Astrocyte of the hippocampus (primary cell): ENCODE measurements around the gene DLX5.
"Not testable (repeated sequence)": the region's sequence is repeated elsewhere in the genome, so short reads cannot be mapped to it uniquely, and the experiment has no call there.

Source experiments
- DNase-seq: peaks from one replicate; pipeline ENCODE4 v3.0.0; 2011; ENCODE audit warnings: low read depth, low spot score

The DLX5 gene

DNA sequence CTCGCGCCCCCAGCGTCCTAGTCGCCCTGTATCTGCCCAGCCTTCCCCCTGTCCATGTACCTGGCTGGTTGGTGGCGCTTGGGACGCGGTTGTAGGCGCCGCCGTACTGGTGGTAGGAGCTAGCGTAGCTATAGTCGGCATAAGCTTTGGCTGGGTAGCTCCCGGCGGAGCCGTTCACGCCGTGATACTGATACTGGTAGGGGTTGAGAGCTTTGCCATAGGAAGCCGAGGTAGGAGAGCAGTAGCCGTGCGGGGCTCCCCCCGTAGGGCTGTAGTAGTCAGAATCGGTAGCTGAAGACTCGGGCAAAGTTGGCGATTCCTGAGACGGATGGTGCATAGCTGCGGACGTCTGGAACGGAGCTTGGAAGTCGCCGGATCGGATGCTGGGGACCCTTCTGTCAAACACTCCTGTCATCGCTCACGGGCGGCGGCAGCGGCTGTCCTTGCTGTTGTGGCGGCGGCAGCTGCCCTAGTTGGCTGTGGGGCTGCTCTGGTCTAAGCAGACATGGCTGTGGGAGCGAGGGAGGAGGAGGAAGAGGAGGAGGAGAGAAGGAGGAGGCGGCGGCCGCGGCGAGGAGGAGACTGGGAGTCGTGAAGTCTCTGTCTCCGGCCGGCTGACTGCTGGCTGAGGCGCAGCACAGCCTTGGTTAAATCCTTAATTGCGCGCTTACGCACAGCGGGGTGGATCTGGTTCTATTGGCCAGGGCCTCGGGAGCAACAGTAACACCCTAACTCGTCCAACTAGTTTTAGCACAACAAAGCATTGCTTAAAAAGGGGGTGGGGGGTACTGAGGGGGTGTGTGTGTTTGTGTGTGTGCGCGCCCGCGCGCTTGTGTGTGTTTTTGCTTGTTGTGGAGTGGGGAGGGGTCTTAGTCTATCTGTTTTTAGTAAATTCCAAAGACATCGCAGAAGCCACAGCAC is at the start of gene DLX5:
TSS of gene DLX5 (minus strand) at position 623 of the 921 bp plus-strand sequence. CDS start at position 415, 208 bp downstream.
- DNase-seq = no peak

DNA sequence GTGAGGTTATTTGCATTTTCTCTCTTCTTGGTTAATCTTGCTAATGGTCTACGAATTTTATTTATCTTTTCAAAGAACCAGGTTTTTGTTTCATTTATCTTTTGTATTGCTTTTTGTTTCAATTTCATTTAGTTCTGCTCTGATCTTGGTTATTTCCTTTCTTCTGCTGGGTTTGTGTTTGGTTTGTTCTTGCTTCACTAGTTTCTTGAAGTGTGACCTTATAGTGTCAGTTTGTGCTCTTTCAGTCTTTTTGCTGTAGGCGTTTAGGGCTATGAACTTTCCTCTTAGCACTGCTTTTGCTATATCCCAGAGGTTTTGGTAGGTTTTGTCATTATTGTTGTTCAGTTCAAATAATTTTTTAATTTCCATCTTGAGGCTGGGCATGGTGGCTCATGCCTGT is 47.4 kb upstream of the DLX5 start:
- not testable (repeated sequence) for DNase-seq

DNA sequence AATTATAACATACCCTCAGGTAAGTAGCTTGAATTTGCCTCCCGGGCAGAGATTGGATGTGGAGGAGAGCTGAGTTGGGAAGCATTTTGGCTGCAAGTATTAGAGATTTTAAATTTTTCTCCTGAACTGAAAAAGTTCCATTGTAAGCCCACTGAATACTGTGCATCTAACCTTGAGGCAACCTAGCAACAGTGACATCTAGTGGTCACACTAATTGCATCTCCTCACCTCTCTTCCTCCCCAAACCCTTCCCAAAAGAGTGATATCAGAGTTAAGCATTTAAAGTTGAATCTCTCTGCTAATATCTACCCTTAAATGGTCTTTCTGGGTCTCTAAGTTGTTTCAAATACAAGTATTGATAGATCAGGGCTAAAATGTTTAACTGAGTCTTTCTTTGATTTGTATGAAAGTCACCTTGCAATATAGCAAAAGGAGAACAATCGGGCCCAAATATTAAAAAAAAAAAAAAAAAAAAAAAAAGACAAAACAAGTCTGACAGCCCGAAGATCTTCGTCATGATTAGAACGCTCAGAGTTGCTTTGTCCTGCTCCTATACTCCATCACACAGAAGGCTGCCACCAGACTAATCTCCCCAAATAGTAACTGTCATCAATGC is 40.4 kb upstream of the DLX5 start:
- DNase-seq = peak; percentile 72

DNA sequence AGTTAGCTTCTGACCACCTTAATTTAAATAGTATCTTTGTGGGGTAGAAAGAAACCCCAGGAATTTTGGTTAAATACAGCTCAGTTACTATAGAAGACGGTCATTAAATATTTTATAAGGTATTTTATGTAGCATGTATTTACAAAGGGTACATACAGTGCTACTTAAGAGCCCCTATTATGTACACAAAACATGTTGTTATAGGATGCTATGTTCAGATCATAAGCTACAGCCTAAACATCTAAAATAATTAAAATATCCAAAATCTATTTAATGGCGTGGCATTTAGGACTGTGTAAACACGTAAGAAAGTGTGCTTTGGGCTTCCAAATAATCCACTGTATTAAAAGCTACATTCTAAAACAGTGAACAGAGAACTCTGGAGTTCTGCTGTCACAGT is 39.4 kb upstream of the DLX5 start:
- no peak for DNase-seq

DNA sequence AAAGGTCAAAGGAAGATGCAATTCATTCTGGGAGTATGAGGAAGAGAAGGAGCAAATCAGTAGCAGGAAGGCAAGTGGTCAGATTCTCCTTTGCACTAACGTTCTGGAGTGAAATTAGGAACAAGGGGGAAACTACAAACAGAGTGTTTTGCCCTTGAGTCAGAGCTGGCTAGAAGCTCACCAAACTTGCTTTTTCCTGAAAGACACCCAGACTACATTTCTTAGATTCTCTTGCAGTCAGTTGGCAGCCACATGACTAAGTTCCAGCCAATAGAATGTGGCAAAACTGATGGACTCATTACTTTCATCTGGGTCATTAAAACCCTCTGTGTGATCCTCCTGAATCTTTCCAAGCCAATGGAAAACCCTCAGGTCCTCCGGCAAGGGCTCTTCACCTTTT is 18.6 kb upstream of the DLX5 start:
- DNase-seq = no peak

DNA sequence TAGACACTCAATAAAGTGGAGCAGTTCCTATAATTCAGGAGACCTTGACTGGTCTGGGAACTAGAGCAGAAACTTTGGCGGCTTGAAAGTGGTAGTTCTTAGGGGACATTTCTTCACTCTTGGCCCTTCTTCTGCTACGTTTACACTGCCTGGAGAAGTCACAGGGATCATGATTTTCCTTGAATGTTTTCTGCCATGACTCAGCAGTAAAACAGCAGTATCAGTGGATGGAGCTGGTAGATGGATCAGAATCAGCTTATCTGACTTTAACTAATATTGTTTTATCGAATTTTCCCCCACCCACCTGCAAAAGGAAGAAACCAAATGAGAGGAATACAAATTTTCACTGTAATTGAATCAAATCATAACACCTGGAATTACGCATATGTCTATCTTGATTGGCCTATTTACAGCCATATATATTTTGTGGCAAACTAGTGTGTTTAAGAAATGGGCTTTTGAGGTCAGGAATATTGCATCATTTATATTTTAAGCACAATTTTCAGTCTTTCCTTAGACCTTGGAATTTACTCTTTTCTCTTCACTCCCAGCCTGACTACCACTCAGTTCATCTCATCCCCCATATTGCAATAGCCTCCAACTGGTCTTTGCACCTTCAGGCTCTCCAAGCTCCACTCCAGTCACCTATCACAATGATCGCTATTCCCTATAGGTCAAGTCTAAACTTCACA is 14.9 kb upstream of the DLX5 start:
- DNase-seq = no peak

DNA sequence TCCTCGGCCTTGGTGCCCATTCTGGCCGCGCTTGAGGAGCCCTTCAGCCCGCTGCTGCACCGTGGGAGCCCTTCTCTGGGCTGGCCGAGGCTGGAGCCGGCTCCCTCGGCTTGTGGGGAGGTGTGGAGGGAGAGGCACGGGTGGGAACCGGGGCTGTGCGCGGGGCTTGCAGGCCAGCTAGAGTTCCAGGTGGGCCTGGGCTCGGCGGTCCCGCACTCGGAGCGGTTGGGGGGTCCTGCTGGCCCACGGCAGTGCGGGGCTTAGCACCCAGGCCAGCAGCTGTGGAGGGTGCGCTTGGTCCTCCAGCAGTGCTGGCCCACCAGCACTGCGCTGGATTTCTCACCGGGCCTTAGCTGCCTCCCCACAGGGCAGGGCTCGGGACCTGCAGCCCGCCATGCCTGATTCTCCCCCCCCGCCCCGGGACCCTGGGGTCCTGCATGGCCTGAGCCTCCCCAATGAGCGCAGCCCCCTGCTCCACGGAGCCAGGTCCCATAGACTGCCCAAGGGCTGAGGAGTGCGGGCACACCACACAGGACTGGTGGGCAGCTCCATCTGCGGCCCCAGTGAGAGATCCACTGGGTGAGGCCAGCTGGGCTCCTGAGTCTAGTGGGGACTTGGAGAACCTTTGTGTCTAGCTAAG is 9.7 kb upstream of the DLX5 start:
- not testable (repeated sequence) for DNase-seq

DNA sequence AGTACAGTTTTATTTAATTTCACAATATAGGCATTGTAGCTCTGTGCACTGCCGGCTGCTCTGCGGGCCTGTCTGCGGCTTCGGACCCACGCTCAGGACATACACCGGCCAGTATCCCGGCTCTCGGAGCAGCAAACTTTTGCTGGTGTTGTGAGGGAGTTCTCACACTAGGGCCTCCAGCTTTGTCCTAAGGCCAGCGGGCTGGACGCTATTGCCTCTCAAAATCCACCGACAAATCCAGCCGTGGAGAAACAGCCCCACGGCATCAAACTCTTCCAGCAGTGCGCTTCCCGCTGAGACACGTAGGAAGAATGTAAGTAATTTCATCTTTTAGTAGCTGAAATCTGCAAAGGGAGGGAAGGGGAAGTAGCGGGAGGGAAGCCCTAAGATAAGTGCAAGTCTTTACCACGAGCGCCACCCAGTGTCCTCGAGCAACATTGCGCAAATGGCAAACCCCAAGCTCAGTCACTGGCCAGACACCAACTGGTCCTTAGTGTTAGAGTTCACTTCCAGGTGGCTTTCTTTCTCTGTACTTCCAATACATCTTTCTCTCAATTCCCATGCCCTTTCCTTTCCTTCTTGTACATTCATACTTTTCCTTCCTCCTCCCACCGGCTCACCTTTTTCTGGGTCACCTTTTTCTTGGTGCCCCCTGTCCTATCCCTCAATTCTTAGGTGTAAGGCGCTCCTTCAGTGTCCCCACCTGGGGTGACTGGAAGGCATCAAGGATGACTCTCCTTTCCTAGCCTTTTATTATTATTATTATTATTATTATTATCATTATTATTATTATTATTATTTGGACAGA is 3.0 kb upstream of the DLX5 start:
- peak; percentile 89 for DNase-seq

DNA sequence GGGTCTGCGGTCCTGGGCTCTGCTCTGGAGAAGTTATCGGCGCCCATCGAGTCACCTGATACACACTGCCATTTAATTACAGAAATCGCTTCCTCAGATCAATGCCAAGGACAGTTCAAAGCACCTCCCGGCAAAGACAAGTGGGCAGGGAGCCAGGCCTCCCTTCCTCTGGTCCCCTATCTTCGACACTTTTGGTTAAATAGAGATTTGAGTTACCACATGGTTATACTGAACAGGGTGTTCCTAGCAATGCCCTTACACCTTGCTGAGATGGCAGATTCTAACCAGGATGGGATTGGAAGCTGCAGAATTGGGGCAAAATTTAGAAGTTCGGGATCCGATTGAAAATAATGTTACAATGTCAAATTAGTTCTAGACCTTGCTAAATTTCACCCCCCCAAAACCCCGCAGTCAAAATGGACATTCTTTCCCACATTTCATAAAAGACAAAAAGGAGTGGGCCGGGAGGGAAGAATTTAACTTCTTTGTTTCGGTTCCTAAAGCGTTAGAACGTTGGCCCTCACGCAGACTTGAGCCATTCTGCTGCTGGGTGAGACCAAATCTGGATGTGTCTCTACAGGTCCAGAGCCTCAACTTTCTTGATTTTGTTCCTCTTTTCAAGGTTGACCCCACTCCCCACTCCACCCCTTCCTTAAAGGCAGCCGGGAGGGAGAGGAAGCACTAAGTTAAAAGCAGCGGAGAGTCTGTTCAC is 2.2 kb upstream of the DLX5 start:
- DNase-seq = no peak

DNA sequence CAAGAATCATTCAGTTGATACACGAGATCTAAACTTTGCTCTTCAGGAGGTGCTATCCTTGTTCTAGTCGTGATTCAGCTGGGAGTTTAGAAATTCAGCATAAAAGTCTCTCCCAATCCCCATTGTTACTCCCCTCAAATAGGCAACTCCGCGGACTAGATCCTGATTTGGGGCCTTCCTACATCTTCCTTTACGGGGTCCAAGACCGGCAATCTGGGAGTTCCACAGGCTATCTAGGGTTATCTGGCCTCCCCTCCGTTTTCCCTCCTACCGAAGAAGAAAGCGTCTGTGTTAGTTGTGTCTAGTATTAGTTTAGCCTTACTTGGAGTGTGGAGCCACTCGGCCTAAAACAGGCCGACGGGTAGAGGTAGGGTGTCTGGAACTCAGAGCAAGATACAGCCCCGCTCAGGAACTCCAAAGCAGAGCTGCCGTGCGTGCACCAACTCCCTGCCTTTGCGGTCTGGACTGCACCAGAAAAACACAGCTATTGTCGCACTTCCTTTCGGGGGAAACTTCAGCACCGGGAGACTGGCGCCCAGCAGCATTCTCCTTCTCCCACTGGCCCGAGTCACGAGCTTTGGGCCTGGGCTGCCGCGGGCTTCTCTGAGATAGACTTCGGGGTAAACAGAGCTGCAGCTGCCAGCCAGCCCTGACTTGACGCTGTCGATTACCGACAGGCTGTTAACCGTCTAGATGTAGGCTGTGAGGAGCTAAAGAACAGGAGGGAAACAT is 1.5 kb upstream of the DLX5 start:
- peak; percentile 46 for DNase-seq

DNA sequence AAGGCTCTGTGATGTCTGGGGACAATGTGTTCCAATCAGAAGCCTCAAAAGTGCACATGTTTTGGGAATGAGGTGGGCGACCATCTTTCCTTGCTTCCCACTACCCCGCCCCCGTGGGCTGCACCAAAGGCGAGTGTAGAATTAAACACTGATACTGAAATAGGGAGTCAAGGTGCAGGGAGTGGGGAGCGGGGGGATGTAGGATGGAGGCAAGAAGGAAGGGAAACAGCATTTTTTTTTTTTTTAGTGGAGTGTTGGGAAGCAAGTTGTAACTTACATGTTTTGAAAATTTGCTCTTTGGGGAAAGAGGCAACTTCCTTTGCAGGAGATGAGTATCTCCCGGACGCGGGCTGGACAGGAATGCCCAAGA is 484 bp upstream of the DLX5 start:
- no peak for DNase-seq

DNA sequence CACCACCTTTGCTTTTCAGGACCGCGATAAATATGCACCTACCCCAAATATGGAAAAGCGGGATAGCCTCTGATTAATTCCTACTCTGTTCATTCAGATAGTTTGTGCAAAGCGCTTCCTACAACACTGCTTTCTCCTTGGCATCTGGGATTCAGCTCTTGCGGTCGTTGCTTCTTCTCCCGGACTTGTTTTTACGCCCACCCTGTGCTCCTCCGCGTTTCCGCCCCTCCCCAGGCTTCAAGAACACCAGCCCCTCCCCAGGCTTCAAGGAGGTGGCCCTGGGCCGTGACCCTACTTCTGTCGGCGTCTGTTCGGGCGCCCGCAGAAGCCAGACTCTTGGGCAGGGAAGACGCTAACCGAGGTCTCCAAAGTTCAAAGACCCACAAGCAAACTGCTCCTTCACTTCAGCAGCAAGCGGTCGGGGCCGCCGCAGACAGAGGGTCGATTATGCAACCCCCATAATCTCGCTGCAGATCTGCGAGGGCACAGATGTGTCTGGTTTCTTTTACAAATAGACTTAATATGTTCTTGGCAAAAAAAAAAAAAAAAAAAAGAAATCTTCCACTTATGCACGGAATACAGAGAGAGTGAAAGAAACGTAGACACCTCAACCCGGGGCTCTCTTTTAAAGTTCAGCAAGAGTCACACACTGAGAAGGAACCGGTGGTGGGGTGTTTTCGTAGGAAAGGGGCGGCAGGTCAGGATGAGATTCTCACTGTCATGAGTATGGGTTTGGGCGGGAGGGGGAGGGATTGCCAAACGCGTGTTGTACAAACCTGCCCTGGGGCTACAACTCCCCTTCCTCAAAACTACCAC is 1.9 kb downstream of the DLX5 start:
- DNase-seq = no peak

DNA sequence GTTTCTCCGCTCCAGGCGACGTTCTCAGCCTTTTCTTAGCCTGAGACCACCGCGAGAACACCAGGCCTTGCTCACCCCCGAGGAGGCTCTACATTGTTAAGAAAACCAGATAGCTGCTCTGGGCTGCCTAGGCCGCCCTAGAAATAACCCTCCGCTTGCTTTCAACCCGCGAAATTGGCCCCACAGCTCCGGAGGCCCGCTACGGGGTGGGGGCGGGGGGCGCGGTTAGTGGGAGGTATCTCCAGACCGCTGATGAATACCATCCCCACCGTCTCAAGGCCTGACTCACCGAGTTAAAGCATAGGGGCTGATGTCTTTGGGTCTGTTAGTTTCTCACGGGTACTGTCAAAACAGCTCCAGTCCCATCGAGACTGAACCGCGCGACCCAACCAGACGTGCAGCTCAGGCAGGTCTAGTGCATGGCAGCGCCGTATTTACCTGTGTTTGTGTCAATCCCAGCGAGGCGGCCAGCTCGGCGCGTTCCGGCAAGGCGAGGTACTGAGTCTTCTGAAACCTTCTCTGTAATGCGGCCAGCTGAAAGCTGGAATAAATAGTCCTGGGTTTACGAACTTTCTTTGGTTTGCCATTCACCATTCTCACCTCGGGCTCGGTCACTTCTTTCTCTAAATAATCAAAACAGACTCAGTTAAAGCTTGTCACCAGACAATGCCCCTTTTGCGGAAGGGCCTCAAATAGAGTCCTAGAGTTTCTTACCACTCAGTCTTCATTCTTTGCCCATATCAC is 2.7 kb downstream of the DLX5 start:
- DNase-seq = no peak

DNA sequence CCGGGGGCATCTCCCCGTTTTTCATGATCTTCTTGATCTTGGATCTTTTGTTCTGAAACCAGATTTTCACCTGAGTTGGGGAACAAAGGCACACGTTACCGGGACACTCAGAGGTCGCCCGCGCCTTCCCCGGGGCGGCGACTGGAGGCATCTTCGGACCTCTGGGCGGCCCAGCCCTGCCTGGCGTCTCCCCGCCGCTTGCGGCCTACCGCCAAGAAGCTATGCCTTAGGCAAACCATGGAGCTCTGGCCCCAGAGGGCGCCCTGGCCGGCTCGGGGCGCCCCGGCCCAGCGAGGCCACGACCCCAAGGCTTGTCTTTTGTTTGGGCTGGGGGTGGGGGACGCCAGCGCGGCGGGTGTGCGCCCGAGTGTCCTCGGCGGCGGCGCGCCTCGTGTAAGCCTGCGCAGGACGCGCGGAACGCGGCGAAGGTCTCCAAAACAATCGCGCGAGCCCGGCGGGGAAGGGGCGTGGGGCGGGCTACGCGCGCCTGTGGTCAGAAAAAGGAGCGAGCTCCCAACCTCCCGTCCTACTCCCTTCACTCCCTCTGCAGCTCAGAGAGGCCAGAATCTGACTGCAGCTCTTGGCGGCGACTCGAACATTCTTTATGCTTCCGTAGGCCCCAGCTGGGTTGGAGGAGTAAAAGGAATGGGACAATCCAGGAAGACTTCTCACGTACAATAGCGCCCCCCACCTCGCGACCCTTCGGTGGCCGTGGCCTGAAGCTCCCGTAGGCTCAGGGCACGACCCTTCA is 3.5 kb downstream of the DLX5 start:
- no peak for DNase-seq

DNA sequence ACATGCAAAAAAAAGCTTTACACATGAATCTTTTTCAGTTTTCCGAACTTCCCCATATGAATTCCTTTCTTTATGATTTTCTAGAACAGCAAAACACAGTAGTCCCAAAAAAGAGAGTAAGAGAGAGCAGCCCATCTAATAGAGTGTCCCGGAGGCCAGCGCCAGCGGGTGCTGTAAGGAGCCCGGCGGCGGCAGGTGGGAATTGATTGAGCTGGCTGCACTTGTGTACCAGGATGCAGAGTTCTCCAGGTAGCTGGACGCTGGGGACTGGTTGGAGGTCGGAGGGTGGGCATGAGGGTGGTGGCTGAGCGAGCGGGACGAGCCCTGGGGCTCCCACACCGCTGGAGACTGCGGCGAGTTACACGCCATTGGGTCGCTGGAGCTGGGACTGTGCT is 4.0 kb downstream of the DLX5 start:
- no peak for DNase-seq

DNA sequence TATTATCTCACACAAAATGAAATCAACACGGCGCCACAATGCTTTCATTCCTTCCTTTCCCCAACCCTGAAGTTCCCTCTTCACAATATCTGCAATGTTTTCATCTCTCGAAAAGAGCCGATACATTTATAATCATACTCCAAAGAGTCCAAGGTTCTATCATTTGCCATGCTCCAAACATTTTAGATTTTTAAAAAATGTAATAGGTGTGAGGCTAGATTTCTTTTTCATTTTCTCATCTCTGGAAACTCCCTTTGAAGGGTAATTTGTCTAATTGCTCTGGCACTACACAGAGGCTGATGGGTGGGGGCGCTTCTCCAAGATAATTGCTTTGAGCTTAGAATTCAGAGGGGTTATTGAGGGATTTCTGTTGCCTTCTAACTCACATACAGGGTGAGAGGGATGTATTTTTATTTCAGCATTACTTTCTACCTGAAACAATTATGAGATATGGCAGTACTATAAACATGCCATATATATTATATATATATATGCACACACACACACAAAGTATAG is 4.9 kb downstream of the DLX5 start:
- no peak for DNase-seq

DNA sequence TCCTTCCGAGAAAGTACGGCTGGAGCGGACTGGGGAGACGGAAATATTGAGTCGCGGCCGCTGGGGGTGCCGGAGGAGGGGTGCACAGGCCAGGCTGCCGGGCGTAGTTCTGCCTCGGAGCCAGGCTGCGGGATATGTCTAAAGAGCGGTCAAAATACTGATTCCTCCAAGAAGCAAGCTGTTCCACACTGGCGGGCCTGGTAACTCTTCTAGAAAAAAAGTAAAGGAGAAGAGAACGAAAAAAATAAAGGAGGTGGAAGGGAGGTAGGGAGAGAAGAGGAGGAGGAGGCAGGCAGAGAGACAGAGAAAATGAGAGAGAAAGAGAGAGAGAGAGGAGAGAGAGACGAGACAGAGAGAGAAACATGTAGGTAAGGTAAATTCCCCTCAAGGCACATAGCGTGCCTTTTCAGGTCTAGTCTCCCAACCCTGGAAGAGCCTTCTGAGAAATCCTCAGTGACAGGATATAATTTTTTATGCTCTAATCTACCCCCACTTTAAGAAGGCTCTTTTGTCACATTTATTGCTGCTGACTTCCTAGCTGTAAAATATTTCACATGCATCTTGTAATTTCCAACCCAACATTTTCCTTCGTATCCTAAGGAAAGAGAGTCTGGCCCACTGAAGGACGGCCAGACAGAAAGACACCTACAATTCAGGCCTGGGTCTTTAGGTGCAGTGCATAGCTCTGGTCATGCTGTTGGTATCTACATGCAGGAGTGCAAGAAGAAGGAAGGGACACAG is 5.7 kb downstream of the DLX5 start:
- DNase-seq = no peak
